HepG2 (cell line): ENCODE measurements around the gene SLC6A12. TPM values are rescaled to one million over a fixed set of nuclear protein-coding genes. Genes with fewer than 3 reads are reported as not detected.

Source experiments
- ASH2L ChIP-seq: fragments of 300-600, 200-600 bp; sonication (generic); IDR thresholded peaks from 2 replicates; pipeline ENCODE4 v1.7.0; 2017; ENCODE audit warnings: low read depth, mild to moderate bottlenecking, moderate library complexity, mixed read lengths, low read length; ENCODE audit not compliant: insufficient read length
- ATF7-NPFF ChIP-seq: sonication (generic); formaldehyde crosslinking; IDR thresholded peaks from 2 replicates; pipeline ENCODE4 v1.8.1; 2023; ENCODE audit warnings: mild to moderate bottlenecking, low read depth, missing genetic modification reagents, moderate library complexity
- CSRNP2 ChIP-seq: sonication (generic); formaldehyde crosslinking; conservative IDR thresholded peaks from 2 replicates; pipeline ENCODE4 v1.8.0; 2022; ENCODE audit warnings: low read depth, missing genetic modification reagents
- E2F5 ChIP-seq: sonication (generic); formaldehyde crosslinking; conservative IDR thresholded peaks from 2 replicates; pipeline ENCODE4 v1.4.0; 2020; ENCODE audit warnings: missing genetic modification reagents
- GTF2F1 ChIP-seq: fragments of 150-350 bp; IDR thresholded peaks from 2 replicates; pipeline ENCODE4 v1.6.1; 2014; ENCODE audit warnings: low read length
- ISL2 ChIP-seq: sonication (generic); formaldehyde crosslinking; IDR thresholded peaks from 2 replicates; pipeline ENCODE4 v1.5.0; 2020; ENCODE audit warnings: missing genetic modification reagents
- RBFOX2 ChIP-seq: fragments of 200-400 bp; formaldehyde crosslinking; IDR thresholded peaks from 2 replicates; pipeline ENCODE4 v1.6.1; 2017; ENCODE audit warnings: low read depth, mild to moderate bottlenecking, low read length
- RFXANK ChIP-seq: IDR thresholded peaks from 2 replicates; pipeline ENCODE4 v1.6.1; 2016
- SAFB2 ChIP-seq: sonication (generic); formaldehyde crosslinking; IDR thresholded peaks from 2 replicates; pipeline ENCODE4 v1.5.1; 2020; ENCODE audit warnings: missing genetic modification reagents, low read depth, mild to moderate bottlenecking, borderline replicate concordance
- TEAD2 ChIP-seq: sonication (generic); formaldehyde crosslinking; IDR thresholded peaks from 2 replicates; pipeline ENCODE4 v1.9.0; 2021; ENCODE audit warnings: missing genetic modification reagents
- THYN1 ChIP-seq: sonication (generic); formaldehyde crosslinking; IDR thresholded peaks from 2 replicates; pipeline ENCODE4 v1.8.1; 2023; ENCODE audit warnings: low read depth, mild to moderate bottlenecking, moderate library complexity, missing genetic modification reagents, borderline replicate concordance
- TRIM22 ChIP-seq: fragments of 450-650 bp; IDR thresholded peaks from 2 replicates; pipeline ENCODE4 v1.6.1; 2017
- ZMAT3 ChIP-seq: sonication (generic); formaldehyde crosslinking; conservative IDR thresholded peaks from 2 replicates; pipeline ENCODE4 v1.7.0; 2021; ENCODE audit warnings: missing genetic modification reagents
- ZMYM3 ChIP-seq: sonication (generic); formaldehyde crosslinking; IDR thresholded peaks from 2 replicates; pipeline ENCODE4 v1.5.1; 2020; ENCODE audit warnings: mild to moderate bottlenecking, missing genetic modification reagents
- ZNF275 ChIP-seq: sonication (generic); formaldehyde crosslinking; IDR thresholded peaks from 2 replicates; pipeline ENCODE4 v1.8.0; 2022; ENCODE audit warnings: missing genetic modification reagents, mild to moderate bottlenecking, inconsistent platforms, borderline replicate concordance
- ZNF512 ChIP-seq: sonication (generic); formaldehyde crosslinking; IDR thresholded peaks from 2 replicates; pipeline ENCODE4 v1.4.0; 2020; ENCODE audit warnings: mild to moderate bottlenecking, missing genetic modification reagents
- ZNF576 ChIP-seq: sonication (generic); formaldehyde crosslinking; IDR thresholded peaks from 2 replicates; pipeline ENCODE4 v1.4.0; 2020; ENCODE audit warnings: mild to moderate bottlenecking, missing genetic modification reagents
- ZNF597 ChIP-seq: sonication (generic); formaldehyde crosslinking; IDR thresholded peaks from 2 replicates; pipeline ENCODE4 v1.5.0; 2020; ENCODE audit warnings: missing genetic modification reagents
- ZNF879 ChIP-seq: sonication (generic); formaldehyde crosslinking; IDR thresholded peaks from 2 replicates; pipeline ENCODE4 v1.8.1; 2023; ENCODE audit warnings: missing genetic modification reagents
- ZSCAN21 ChIP-seq: sonication (generic); formaldehyde crosslinking; IDR thresholded peaks from 2 replicates; pipeline ENCODE4 v1.8.0; 2022; ENCODE audit warnings: mild to moderate bottlenecking, missing genetic modification reagents, moderate library complexity, borderline replicate concordance
- polyA plus RNA-seq, 8 experiments: library from polyadenylated mRNA; depleted of rRNA in 3 of 8; stranded (reverse) in 7 of 8; unstranded in 1 of 8; fragments of >200 nt; fragmentation: Illumina TruSeq in 4 of 8; extraction: Trizol in 4 of 8; gene quantifications; 2 replicates each; pipeline versions ENCODE4 v1.2.1 to v1.2.3, GENCODE V29; 2011 to 2016; ENCODE audit warnings: low read depth in 4 of 8, missing spikeins in 1 of 8, mixed read lengths in 1 of 8; ENCODE audit not compliant: insufficient read depth in 1 of 8
- total RNA-seq, 5 experiments: library from RNA; depleted of rRNA; stranded (reverse); fragments of >200 nt; fragmentation: Illumina TruSeq; extraction: Trizol; gene quantifications; 2 replicates each; pipeline ENCODE4 v1.2.3, GENCODE V29; 2016; ENCODE audit warnings: low read depth in 1 of 5

SLC6A12 gene
- total and polyA plus RNA-seq, 2 of the 13 experiments (the other 11 are each of a cell fraction or from before 2014, with no cell fraction given) = 3.7 to 18.8 TPM

GRCh38 chr12:210277-211141 lies 3.4 kb downstream of the SLC6A12 start (continued):
- TF ChIP-seq ZMAT3 (CRISPR knock-in tag) (peak; percentile 93), ASH2L (peak; percentile 88), ZNF275 (peak; percentile 93), ZNF512 (no peak), THYN1 (CRISPR knock-in tag) (no peak), ZNF576 (no peak), RFXANK (CRISPR knock-in tag) (no peak), CSRNP2 (CRISPR knock-in tag) (0 out of 2 replicates have a peak, but pooled peaks have one; percentile 53), TRIM22 (no peak), SAFB2 (peak; percentile 85; the same call in 1 of the 2 replicates), ATF7-NPFF (peak; percentile 80; the same call in 1 of the 2 replicates), TEAD2 (CRISPR knock-in tag) (no peak), ISL2 (CRISPR knock-in tag) (peak; percentile 96), ZSCAN21 (CRISPR knock-in tag) (peak; percentile 94), ZNF597 (CRISPR knock-in tag) (no peak), RBFOX2 (no peak), ZNF879 (CRISPR knock-in tag) (no peak), GTF2F1 (no peak), E2F5 (CRISPR knock-in tag) (no peak), ZMYM3 (CRISPR knock-in tag) (peak; percentile 93)
